K562 (cell line): Measurements from ENCODE around the gene NCF2.
"Not testable (repeated sequence)": the region's sequence is repeated elsewhere in the genome, so short reads cannot be mapped to it uniquely, and the experiment has no call there.

Experiments
- CTCF ChIP-seq, 3 experiments: IDR thresholded peaks in 2 of 3; conservative IDR thresholded peaks in 1 of 3; 2 replicates each; pipeline ENCODE4 v1.5.1; 2011 to 2012; ENCODE audit warnings: low read length in 3 of 3, mild to moderate bottlenecking in 3 of 3, control low read depth in 2 of 3, improper control_type of control experiment in 1 of 3, inconsistent platforms in 1 of 3, low read depth in 1 of 3, mixed read lengths in 1 of 3, moderate library complexity in 1 of 3; ENCODE audit not compliant: insufficient read depth in 2 of 3
- NFIC ChIP-seq: fragments of 450-650 bp; IDR thresholded peaks from 2 replicates; pipeline ENCODE4 v1.6.1; 2017; ENCODE audit warnings: mild to moderate bottlenecking, inconsistent platforms
- POLR2AphosphoS5 ChIP-seq: IDR thresholded peaks from 2 replicates; pipeline ENCODE4 v1.6.1; 2011; ENCODE audit warnings: mild to moderate bottlenecking, low read depth, low read length, moderate library complexity; ENCODE audit not compliant: control insufficient read depth, insufficient read depth
- ZBTB33 ChIP-seq: sonication (generic); formaldehyde crosslinking; IDR thresholded peaks from 2 replicates; pipeline ENCODE4 v1.8.1; 2023; ENCODE audit warnings: mild to moderate bottlenecking, missing genetic modification reagents
- ZNF561 ChIP-seq: fragments of 450-650 bp; formaldehyde crosslinking; conservative IDR thresholded peaks from 2 replicates; pipeline ENCODE4 v1.4.0; 2020; ENCODE audit warnings: mild to moderate bottlenecking, moderate library complexity

- TF ChIP-seq POLR2AphosphoS5; ZBTB33 (CRISPR knock-in tag); ZNF561; NFIC; CTCF (IDR thresholded peaks at IDR 0.05 in 2 of 3, conservative IDR thresholded peaks at IDR 0.05 in 1 of 3; ENCODE audit: insufficient read depth in 2 of 3, low read depth in 1 of 3, low read length in 3 of 3): not testable (repeated sequence)
Measured at GRCh38 chr1:183618202-183618601, 27.9 kb upstream of the NCF2 start.
